GM21528 (cell line): ENCODE measurements around the gene PRDM16.

Experiments used
- ATAC-seq: cut with Tn5 transposase; IDR thresholded peaks from one replicate; pipeline ENCODE4 v1.9.1; 2021; ENCODE audit warnings: mild to moderate bottlenecking, moderate library complexity; ENCODE audit not compliant: unreplicated experiment, low FRiP score

The PRDM16 gene

DNA sequence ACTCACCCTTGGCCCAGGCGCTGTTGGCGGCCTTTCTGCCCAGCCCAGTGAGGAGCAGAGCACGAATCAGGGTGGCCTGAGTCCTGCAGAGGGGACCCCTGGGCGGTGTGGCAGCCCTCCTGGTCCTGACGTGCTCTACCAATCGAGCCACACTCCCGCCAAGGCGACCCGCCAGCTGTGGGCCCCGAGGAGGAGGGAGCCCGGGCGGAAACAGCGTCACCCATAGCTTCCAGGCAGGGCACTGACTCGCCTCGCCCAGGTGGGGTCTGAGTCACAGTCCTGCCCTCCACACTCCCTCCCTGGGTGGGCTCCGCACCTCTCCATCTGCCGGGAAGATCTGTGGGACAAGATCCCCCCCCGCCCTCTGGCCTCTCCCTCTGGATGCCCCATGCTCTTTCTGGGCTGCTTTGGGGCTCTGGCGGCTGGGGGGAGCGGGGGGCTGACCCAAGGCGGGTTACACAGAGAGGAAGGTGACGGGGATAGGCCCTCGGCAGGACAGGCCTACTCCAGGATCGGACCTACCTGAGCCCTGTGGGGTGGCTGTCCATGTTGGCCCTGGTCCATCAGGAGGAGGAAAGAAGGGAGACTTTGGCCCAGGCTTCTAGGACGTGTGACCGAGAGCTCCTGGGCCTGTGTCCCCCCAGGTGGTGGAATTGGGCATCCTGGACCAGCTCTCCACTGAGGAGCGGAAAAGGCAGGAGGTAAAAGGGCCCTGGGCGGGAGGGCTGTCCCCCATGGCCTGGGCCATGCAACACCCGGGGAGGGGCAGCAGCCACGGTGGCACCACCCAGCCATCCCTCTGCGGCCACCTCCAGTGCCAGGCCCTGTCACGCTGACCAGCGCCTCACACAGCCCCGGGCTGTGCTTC lies 399.5 kb downstream of the PRDM16 start:
- ATAC-seq, result no peak

- ATAC-seq, result no peak
Observed at GRCh38 chr1:3469104-3469848, 400.3 kb downstream of the PRDM16 start.

GRCh38 chr1:3469849-3470649 lies 401.0 kb downstream of the PRDM16 start:
- ATAC-seq, result no peak

DNA sequence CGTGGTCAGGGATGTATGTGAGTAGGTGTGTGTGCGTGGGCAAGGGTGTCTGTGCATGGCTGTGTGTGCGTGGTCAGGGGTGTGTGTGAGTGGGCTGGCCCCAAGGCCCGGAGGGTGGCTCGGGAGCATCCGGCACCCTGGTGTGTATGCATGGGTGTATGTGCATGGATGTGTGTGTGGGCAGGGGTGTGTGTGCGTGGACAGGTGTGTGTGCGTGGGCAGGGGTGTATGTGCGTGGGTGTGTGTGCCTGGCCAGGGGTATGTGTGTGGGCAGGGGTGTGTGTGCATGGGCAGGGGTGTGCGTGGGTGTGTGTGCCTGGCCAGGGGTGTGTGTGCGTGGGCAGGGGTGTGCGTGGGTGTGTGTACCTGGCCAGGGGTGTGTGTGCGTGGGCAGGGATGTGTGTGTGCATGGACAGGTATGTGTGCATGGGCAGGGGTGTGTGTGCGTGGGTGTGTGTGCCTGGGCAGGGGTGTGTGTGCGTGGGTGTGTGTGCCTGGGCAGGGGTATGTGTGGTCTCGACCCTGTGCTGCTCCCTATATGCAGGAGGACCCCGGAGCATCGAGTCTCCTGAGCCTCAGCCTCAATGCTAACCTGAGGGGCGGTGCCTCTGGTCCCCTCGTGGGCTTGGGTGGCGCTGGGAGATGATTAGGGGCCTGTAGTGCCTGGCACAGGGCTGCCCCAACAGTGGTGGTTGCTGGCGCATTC lies 401.8 kb downstream of the PRDM16 start:
- no peak for ATAC-seq

DNA sequence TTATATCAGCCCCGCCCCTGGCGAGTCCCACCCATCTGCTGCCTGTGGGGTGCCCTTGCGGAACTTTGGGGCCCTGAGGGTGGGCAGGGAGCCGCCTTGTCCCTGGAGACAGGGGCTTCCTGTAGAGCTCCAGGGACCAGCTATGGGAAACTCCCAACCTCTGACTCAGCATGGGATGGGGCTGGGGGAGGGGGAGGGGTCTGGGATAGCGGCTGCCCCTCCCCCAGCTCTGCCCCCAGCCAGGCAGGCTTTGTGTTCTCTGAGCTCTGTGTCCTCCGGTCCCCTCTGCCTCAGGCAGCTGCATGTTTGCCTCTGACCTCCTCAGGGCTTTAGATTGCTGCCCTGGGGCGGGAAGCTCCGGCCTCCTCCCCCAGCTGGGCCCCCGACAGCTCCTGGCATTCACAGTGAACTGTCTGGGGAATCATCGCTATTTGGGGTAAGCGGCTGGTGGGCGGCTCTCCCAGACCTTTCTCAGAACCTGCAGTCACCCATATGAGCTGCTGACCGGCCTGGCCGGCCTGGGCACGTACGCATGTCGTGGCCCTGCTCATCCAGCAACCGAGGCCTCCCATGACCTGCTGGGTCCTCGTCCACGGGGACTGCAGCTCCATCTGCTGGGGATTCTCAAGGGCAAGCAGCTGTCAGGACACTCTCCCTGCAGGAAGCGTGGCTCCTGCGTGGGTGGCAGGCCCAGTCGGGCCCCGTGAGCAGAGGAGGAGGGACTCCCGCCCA lies 402.5 kb downstream of the PRDM16 start:
- no peak for ATAC-seq

DNA sequence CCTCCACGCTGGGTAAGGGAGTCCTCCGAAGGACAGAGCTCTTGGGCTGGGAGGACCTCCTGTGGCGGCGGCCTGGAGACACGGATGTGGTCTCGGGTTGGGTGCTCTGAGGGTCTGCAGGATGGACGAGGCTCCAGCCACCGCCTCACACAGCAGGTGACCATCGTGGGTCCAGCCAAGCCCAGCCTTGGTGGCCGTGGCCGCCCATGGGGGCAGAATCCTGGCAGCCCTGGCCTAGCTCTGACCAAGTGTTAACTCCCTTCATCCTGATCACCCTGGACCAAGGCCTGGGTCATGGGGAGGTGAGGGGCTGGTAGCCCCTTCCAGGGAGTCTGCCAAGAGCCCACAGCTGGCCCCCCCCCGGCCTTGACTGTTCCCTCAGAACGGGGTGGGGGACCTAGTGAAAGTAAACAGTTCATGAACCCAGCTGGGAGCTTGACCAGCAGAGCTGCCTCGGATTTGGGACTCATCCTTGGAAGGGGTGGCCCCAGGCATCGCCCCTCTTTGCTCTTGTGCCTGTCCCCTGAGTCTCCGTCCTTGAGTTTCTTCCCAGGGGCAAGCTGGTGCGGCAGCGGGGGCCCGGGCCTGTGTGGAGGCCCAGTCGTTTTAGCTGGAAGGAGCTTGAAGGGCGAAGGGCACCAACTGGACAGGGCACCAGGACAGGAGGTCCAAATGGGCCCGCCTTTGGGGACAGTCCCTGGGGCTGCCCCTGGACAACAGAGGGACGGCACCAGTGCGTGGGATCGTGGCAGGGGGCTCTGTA lies 403.3 kb downstream of the PRDM16 start:
- ATAC-seq, result no peak

GRCh38 chr1:3472906-3473305 lies 403.9 kb downstream of the PRDM16 start:
- no peak for ATAC-seq

DNA sequence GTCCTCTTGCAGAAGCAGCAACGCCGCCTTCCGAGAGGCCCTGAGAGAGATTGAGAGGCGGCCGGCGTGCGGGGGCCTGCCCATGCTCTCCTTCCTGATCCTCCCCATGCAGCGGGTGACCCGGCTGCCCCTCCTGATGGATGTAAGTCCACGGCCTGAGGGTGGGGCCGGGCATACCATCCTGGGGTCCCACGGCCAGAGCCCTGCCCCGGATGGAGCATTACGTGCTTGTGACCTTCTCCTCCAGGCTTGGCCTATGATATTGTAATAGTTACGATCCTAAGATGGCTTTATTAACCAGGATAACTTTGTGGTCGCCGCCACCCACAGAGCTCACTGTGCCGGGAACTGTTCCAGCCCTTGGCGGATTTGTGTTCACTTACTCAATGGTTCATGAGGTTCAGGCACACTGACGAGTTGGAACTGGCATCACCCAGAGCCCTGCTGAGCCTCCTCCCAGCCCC lies 404.4 kb downstream of the PRDM16 start:
- ATAC-seq, result no peak

DNA sequence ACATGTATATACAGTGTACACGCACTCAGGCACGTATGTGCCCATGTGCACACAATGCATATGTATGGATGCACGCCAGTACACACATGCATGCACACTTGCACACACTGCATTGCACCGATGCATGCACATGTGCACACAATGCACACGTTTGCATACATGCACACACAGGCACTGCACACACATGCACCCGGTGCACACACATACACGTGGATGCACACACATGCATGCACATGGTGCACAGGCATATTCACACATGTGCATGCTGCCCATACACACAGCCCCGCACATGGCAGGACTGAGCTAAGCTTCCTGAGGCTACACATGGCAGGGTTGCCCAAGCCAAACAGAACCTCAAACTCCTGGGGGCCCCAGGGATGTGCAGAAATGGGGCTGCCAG lies 405.0 kb downstream of the PRDM16 start:
- no peak for ATAC-seq

- ATAC-seq, result no peak
Observed at GRCh38 chr1:3474421-3474820, 405.4 kb downstream of the PRDM16 start.

GRCh38 chr1:3475839-3476573 lies 407.0 kb downstream of the PRDM16 start:
- ATAC-seq, result no peak

DNA sequence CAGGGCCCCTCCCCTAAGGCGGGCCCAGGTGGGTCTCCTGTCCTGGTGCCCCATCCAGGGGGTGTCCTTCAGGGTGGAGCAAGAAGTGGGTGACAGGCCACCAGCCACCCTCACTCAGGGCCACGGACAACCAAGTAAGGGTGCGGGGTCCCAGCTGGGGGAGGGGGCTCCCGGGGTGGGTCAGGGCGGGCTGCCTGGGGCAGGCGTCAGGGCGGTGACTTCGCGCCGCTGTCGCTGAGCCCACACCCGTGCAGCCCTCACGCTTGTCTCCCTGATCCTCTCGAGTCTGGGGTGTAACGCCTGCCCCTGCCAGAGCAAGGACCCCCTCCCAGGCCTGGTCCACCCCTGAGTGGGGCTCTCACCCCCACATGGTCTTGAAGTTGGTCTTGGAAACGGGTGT lies 407.7 kb downstream of the PRDM16 start:
- no peak for ATAC-seq

DNA sequence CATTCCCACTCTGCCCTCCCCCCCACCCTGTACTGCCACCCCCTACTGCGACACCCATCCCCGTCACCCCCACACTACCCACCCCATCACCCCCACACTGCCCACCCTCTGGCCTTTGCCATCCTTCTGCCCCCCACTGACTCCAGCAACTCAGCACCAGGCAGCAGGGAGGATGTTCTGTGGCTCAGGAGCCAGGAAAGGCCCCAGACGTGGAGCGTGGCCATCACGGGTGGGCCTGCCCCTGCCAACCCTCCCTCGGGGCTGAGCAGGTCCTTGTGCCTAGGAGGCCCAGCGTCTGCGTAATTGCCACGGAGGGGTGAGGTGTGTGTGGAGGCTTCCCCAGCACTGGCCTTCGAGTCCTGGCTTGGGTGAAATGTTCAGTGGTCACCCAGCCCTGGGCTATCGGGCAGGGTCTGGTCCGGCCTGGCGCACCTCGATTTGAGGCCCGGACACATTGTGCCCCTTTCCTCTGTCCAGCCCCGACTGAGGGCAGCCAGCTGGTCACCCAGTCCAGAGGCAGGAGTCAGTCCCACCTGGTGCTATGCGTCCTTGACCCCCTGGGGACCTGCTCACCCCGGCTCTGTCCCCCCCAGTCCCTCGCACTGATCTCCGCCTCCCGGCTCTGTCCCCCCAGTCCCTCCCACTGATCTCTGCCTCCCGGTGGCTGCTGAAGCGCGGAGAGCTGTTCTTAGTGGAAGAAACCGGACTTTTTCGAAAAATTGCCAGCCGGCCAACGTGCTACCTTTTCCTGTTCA lies 408.4 kb downstream of the PRDM16 start:
- ATAC-seq, result no peak

DNA sequence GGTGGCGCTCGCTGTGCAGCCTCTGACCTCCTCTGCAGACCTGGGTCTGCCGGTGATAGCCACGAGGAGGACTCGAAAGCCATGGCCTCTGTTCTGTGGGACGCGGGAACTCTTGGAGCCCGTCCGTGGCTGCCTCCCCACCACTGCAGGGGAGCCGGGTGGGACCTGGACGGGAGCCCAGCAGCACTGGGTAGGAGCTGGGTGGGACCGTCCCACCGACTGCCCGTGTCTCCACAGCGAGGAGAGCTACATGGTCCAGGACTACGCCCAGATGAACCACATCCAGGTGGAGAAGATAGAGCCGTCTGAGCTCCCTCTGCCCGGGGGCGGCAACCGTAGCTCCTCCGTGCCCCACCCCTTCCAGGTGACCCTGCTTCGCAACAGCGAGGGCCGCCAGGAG lies 409.2 kb downstream of the PRDM16 start:
- ATAC-seq, result no peak

DNA sequence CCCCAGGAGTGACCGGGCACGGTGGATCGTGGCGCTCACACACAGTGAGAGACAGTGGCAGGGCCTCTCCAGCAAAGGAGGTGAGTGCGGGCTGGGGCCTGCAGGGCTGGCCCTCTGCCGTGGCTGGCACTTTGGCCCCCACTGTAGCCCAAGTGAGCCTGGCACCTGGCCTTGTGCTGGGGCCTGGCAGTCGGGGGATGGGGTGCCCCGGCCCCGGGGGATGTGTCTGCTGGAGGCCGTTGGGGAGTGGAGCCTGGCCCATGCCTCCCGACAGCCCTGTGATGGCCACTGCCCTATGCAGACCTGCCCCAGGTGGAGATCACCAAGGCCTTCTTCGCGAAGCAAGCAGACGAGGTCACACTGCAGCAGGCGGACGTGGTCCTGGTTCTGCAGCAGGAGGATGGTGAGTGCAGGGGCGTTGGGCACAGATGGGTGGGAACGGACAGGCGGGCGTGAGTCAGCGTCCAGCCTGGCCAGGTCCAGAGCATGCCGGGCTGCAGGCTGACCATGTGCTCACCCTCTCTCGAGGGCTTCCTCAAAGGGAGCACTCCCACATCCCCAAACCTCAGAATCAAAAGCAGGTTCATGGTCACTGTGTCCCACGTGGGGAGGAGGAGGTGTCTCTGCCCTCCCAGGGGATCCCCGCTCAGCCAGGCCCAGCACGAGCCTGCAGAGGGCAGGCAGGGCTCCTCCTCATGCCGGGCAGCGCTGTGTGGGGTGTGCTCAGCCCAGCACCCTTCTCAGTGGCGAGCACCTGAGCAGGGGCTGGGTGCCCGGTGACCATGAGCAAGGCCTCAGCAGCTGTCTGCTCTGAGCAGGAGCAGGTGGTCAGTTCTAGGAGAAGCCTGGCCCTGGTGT lies 410.7 kb downstream of the PRDM16 start:
- ATAC-seq, result no peak

GRCh38 chr1:3480369-3480719 lies 411.3 kb downstream of the PRDM16 start:
- ATAC-seq, result no peak

- no peak for ATAC-seq
Observed at GRCh38 chr1:3481046-3481445, 412.0 kb downstream of the PRDM16 start.
